K562 (cell line): ENCODE results near the gene FHL1. TPM values are rescaled to one million over a fixed set of nuclear protein-coding genes. Genes with fewer than 3 reads are reported as not detected.

ENCODE experiments used
- ARID1B ChIP-seq: fragments of 450-650 bp; IDR thresholded peaks from 2 replicates; pipeline ENCODE4 v1.6.1; 2016; ENCODE audit warnings: antibody characterized with exemption, mild to moderate bottlenecking, inconsistent platforms
- CC2D1A ChIP-seq: fragments of 450-650 bp; IDR thresholded peaks from 2 replicates; pipeline ENCODE4 v1.6.1; 2017; ENCODE audit warnings: mild to moderate bottlenecking
- E4F1 ChIP-seq: fragments of 250-450 bp; sonication (Bioruptor Pico); IDR thresholded peaks from 2 replicates; pipeline ENCODE4 v1.5.0; 2021; ENCODE audit warnings: mild to moderate bottlenecking, borderline replicate concordance
- HNRNPL ChIP-seq: fragments of 200-400 bp; formaldehyde crosslinking; IDR thresholded peaks from 2 replicates; pipeline ENCODE4 v1.6.1; 2017; ENCODE audit warnings: low read depth, mild to moderate bottlenecking, low read length
- IFI16 ChIP-seq: fragments of 250-450 bp; sonication (Bioruptor Pico); IDR thresholded peaks from 2 replicates; pipeline ENCODE4 v2.1.2; 2022; ENCODE audit warnings: mild to moderate bottlenecking, inconsistent platforms
- NCOA6 ChIP-seq: fragments of 450-650 bp; IDR thresholded peaks from 2 replicates; pipeline ENCODE4 v1.6.1; 2017; ENCODE audit warnings: mild to moderate bottlenecking
- NR2C2 ChIP-seq, 2 experiments: fragments of 200-800 bp in 1 of 2; sonication (Bioruptor generic) in 1 of 2; sonication (generic) in 1 of 2; formaldehyde crosslinking in 1 of 2; IDR thresholded peaks; 2 replicates each; pipeline versions ENCODE4 v1.6.1 to v1.8.0; 2016 to 2022; ENCODE audit warnings: mild to moderate bottlenecking in 1 of 2, missing compliant biosample characterization in 1 of 2, missing genetic modification characterization in 1 of 2, missing genetic modification reagents in 1 of 2
- NUFIP1 ChIP-seq: fragments of 450-650 bp; IDR thresholded peaks from 2 replicates; pipeline ENCODE4 v1.6.1; 2018; ENCODE audit not compliant: partially characterized antibody
- PHF21A ChIP-seq: fragments of 450-650 bp; IDR thresholded peaks from 2 replicates; pipeline ENCODE4 v1.6.1; 2017; ENCODE audit warnings: low read depth, borderline replicate concordance
- SP1 ChIP-seq: sonication (generic); formaldehyde crosslinking; IDR thresholded peaks from 2 replicates; pipeline ENCODE4 v1.8.1; 2022; ENCODE audit warnings: mild to moderate bottlenecking, missing genetic modification reagents
- TBP ChIP-seq: optimal IDR thresholded peaks from 2 replicates; pipeline ENCODE3; 2011; ENCODE audit warnings: low read depth, low read length, improper control_type of control experiment
- ZNF280B ChIP-seq: fragments of 250-450 bp; sonication (Bioruptor Pico); IDR thresholded peaks from 2 replicates; pipeline ENCODE4 v1.5.1; 2021; ENCODE audit warnings: mild to moderate bottlenecking
- polyA plus RNA-seq, 8 experiments: library from polyadenylated mRNA; depleted of rRNA in 4 of 8; stranded (reverse) in 5 of 8; unstranded in 3 of 8; fragments of >200 nt; fragmentation: Nextera tagmentation in 2 of 8; fragmentation: Illumina TruSeq in 1 of 8; extraction: Ambion mirVana in 2 of 8; extraction: Trizol in 1 of 8; gene quantifications; 2 replicates each; pipeline versions ENCODE4 v1.2.1 to v1.2.3, GENCODE V29; 2011 to 2014; ENCODE audit warnings: inconsistent platforms in 1 of 8, missing spikeins in 1 of 8
- total RNA-seq, 7 experiments: library from RNA; depleted of rRNA in 6 of 7; stranded (reverse); fragments of >200 nt in 6 of 7; fragmentation: Illumina TruSeq in 2 of 7; extraction: Trizol in 2 of 7; gene quantifications; 2 replicates each; pipeline versions ENCODE4 v1.2.1 to v1.2.3, GENCODE V29; 2011 to 2021; ENCODE audit warnings: low replicate concordance in 1 of 7
- TF ChIP-seq, protein P1 (sequence below), 2 experiments: fragments of 450-650 bp; IDR thresholded peaks; 2 replicates each; pipeline ENCODE4 v1.6.1; 2016; ENCODE audit warnings: mild to moderate bottlenecking in 2 of 2, borderline replicate concordance in 1 of 2, low read depth in 1 of 2, moderate library complexity in 1 of 2

The FHL1 gene
- total and polyA plus RNA-seq, 9 of the 15 experiments (the other 6 are each of a cell fraction or from before 2014, with no cell fraction given): 0.03 to 3.0 (median 0.13) TPM; not detected in 1

DNA sequence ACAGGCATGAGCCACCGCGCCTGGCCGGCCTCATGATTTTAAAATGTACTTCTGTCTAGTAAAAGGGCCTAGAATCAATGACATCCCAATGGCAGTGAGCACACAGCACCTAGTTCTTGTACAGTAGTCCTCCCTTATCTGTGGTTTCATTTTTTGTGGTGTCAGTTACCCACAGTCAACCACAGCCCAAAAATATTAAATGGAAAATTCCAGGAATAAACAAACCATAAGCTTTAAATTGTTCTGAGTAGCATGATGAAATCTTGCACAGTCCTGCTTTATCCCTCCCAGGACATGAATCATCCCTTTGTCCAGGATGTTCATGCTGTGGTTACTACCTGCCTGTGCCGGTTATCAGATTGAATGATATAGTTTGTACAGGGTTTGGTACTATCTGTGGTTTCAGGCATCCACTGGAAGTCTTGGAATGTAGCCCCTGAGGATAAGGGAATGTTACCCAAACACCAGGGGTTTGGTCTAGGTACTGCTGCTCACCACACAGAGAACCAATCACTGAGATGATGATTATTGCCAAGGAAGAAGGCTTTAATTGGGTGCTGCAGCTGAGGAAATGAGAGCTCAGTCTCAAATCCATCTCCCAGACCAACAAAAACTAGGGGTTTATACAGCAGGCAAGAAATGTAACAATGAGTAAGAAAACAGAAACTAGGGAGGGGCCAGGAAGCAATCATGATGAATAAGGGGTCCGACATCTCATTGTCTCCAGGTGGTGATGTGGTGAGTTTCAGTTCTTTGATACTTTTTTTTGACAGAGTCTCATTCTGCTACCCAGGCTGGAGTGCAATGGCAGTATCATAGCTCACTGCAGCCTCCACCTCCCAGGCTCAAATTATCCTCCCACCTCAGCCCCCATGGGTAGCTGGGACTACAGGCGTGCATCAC lies 16.2 kb upstream of the FHL1 start (continued):
- TF ChIP-seq, protein P1, sequence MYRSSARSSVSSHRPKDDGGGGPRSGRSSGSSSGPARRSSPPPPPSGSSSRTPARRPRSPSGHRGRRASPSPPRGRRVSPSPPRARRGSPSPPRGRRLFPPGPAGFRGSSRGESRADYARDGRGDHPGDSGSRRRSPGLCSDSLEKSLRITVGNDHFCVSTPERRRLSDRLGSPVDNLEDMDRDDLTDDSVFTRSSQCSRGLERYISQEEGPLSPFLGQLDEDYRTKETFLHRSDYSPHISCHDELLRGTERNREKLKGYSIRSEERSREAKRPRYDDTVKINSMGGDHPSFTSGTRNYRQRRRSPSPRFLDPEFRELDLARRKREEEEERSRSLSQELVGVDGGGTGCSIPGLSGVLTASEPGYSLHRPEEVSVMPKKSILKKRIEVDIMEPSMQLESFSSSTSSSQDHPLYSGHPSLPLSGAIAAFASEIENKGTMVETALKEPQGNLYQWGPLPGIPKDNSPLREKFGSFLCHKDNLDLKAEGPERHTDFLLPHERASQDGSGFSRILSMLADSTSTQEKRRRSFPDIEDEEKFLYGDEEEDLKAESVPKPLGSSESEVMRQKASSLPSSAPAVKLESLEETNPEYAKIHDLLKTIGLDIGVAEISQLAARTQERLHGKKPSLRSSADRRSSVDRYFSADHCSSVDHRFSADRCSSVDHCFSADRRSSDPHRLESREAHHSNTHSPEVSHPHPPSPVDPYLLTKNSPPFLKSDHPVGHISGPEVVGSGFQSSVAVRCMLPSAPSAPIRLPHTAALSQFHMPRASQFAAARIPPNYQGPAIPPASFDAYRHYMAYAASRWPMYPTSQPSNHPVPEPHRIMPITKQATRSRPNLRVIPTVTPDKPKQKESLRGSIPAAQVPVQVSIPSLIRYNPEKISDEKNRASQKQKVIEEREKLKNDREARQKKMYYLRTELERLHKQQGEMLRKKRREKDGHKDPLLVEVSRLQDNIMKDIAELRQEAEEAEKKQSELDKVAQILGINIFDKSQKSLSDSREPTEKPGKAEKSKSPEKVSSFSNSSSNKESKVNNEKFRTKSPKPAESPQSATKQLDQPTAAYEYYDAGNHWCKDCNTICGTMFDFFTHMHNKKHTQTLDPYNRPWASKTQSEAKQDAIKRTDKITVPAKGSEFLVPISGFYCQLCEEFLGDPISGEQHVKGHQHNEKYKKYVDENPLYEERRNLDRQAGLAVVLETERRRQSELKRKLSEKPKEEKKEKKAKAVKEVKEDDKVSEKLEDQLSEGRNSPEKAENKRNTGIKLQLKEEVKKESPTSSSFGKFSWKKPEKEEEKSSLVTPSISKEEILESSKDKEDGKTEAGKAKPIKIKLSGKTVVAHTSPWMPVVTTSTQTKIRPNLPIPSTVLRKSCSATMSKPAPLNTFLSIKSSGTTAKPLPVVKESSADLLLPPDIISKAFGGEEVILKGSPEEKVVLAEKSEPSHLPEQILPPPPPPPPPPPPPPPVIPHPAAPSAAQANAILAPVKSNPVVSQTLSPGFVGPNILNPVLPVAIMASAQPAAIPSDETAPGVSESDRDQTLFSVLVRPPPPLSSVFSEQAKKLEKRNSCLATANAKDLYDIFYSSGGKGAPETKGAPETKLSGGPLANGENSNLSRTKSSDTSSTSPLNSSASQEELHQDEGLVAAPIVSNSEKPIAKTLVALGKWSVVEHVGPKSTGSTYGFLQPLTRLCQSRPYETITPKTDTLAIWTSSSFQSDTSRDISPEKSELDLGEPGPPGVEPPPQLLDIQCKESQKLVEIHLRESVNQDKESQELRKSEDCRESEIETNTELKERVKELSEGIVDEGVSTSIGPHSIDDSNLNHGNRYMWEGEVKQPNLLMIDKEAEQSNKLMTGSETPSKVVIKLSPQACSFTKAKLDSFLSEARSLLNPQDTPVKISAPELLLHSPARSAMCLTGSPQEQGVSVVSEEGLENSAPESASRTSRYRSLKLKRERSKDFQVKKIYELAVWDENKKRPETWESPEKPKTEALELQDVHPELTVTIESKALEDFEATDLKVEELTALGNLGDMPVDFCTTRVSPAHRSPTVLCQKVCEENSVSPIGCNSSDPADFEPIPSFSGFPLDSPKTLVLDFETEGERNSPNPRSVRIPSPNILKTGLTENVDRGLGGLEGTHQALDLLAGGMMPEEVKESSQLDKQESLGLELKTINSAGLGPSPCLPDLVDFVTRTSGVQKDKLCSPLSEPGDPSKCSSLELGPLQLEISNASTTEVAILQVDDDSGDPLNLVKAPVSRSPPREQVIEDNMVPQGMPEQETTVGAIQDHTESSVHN (IDR thresholded peaks at IDR 0.05; ENCODE audit: borderline replicate concordance in 1 of 2, low read depth in 1 of 2): peak in 1 of 2 experiments; percentile 63; a peak in 2 of 4 replicates
- TF ChIP-seq NR2C2 (CRISPR knock-in tag; IDR thresholded peaks at IDR 0.05): no peak
- peak; percentile 20; the same call in 1 of the 2 replicates for TF ChIP-seq NR2C2 (tag; IDR thresholded peaks at IDR 0.05)
- TF ChIP-seq NUFIP1: no peak
- no peak for TF ChIP-seq TBP
- no peak for TF ChIP-seq SP1 (CRISPR knock-in tag)
- TF ChIP-seq CC2D1A: no peak
- TF ChIP-seq NCOA6: no peak
- TF ChIP-seq IFI16: no peak
- no peak for TF ChIP-seq E4F1 (CRISPR knock-in tag)
- no peak for TF ChIP-seq HNRNPL
- no peak for TF ChIP-seq PHF21A
- TF ChIP-seq ARID1B: peak; percentile 78
- TF ChIP-seq ZNF280B: no peak
